GM12874 (cell line): ENCODE data around the gene ACOX3.

ENCODE experiments used
- CTCF ChIP-seq: IDR thresholded peaks from 2 replicates; pipeline ENCODE4 v1.5.1; 2011; ENCODE audit warnings: low read depth, mild to moderate bottlenecking, control low read depth, low read length, moderate library complexity; ENCODE audit not compliant: insufficient read depth

ACOX3 gene

DNA sequence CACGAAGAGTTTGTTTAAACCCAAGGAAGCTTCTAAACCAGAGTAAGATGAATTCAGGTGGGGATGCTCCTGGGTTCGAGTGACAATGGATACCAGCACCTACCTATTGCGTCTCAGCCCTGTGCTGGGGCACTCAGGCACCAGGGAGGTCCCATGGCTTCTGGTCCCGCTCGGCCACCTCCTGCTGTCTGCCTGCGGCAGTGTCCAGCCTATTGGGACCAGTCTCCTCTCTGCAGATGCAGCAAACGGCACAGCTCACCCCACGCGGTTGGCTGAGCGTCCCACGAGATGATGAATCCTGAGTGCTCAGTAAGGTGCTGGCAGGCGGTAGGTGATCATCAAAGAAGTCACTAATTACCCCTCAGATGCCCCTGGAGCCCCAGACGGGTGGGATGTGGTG, 75.2 kb downstream of the ACOX3 start:
- no peak for TF ChIP-seq CTCF

GRCh38 chr4:8364848-8365350, 75.6 kb downstream of the ACOX3 start:
- no peak for TF ChIP-seq CTCF

DNA sequence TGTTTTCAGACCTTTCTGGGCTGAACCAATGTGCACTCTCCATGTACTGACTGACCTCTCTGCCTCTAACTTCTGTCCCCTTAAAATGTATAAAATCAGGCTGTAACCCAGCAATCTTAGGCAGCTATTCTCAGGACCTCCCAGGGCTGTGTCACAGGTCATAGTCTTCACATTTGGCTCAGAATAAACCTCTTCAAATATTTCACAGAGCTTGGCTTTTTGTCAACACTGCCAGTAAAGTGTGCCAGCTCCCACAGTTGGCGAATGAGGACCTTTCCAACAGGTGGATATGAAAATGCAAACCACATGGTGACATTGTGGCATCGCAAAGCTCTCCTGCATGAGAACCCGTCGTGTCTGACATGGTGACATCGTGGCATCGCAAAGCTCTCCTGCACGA, 76.4 kb downstream of the ACOX3 start:
- TF ChIP-seq CTCF: no peak

DNA sequence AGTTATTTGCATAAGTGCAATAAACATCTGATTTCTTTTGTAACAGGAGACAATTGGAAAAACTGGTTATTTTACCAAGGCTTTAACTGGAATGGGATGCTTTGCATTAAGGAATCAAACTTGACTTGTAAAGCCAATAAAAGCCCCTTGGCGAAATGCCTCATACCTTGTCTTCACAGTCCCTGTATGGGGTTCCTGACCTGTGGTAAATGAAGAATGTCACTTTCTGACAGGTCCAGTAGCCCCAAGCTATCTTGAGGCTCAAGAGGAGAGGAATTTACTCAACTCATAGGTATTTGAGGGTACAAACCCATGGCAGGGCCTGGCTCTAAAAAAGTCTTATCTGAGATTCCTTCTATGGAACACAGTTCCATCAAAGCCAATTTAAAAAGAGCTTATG, 78.0 kb downstream of the ACOX3 start:
- TF ChIP-seq CTCF: no peak

GRCh38 chr4:8359193-8359592, 81.3 kb downstream of the ACOX3 start:
- no peak for TF ChIP-seq CTCF

- no peak for TF ChIP-seq CTCF
Observed at GRCh38 chr4:8356856-8357255, 83.7 kb downstream of the ACOX3 start.

GRCh38 chr4:8355864-8356565, 84.5 kb downstream of the ACOX3 start:
- no peak for TF ChIP-seq CTCF

DNA sequence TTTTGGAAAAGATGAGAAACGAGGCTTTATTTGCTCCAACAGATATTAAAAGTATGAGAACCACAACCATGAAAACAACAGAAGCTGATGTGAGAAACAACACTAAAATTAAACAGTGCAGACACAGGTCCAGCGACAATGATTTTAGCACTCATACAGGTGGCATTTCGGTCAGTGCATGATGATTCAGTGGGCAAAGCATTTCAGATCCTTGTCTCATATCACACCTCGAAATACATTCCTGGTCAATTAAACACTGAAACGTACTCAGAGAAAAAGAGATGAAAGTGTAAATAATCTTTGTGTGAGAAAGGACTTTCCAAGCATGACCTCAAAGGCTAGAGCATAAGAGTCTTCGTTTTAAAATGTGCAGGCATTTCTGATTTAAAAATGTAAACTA, 85.2 kb downstream of the ACOX3 start:
- TF ChIP-seq CTCF: no peak
